Mesothelial cell of epicardium (in vitro differentiated cells): ENCODE measurements around the gene HYCC2. TPM values are rescaled to one million over a fixed set of nuclear protein-coding genes. Genes with fewer than 3 reads are reported as not detected.

Experiments used
- DNase-seq, 2 experiments: peaks; one replicate each; pipeline ENCODE4 v3.0.0; 2021; ENCODE audit warnings: low spot score in 2 of 2; ENCODE audit not compliant: unreplicated experiment in 2 of 2
- H3K27ac Mint-ChIP-seq: 2 replicates; pipeline ENCODE4 v1.8.0; 2021; ENCODE audit warnings: mixed read lengths
- H3K27me3 Mint-ChIP-seq: 2 replicates; pipeline ENCODE4 v1.8.0; 2021; ENCODE audit warnings: low read depth, mixed read lengths
- H3K36me3 Mint-ChIP-seq: 2 replicates; pipeline ENCODE4 v1.8.0; 2021; ENCODE audit warnings: mixed read lengths
- H3K4me1 Mint-ChIP-seq: 2 replicates; pipeline ENCODE4 v1.8.0; 2021; ENCODE audit warnings: mixed read lengths
- H3K4me3 Mint-ChIP-seq: 2 replicates; pipeline ENCODE4 v1.8.0; 2021; ENCODE audit warnings: mild to moderate bottlenecking, moderate library complexity, mixed read lengths
- H3K9me3 Mint-ChIP-seq: 2 replicates; pipeline ENCODE4 v1.8.0; 2021; ENCODE audit warnings: mixed read lengths
- CTCF ChIP-seq: fragments of 200-600 bp; sonication (generic); IDR thresholded peaks from one replicate; pipeline ENCODE4 v1.5.0; 2021; ENCODE audit warnings: antibody characterized with exemption; ENCODE audit not compliant: unreplicated experiment
- total RNA-seq: library from RNA; stranded (reverse); gene quantifications from 3 replicates; pipeline ENCODE4 v1.2.1, GENCODE V29; 2021

The HYCC2 gene
- total RNA-seq, 1 donor from 2014 or later, result 20.3 TPM

GRCh38 chr2:201116115-201116958 is 44.9 kb upstream of the HYCC2 start, which contains the start of gene CFLAR:
CFLAR (plus strand) TSS chr2:201116164; CDS start chr2:201129866, 13,702 bp downstream.
- H3K27ac Mint-ChIP-seq, result peak within 1 kb of the TSS; percentile 97
- H3K9me3 Mint-ChIP-seq, result no peaks in the 10 kb centered on the region
- H3K36me3 Mint-ChIP-seq, result no peaks in the 10 kb centered on the region
- H3K27me3 Mint-ChIP-seq, result no peaks in the 10 kb centered on the region
- TF ChIP-seq CTCF, result no peak
- H3K4me1 Mint-ChIP-seq, result peaks cover 20% of the 10 kb centered on the region
- peak in 1 of 2 experiments; percentile 59 for DNase-seq
- H3K4me3 Mint-ChIP-seq, result peak within 1 kb of the TSS; percentile 85

- peaks cover 14% of the 10 kb centered on the region for H3K4me1 Mint-ChIP-seq
- no peak for DNase-seq
- no peaks in the 10 kb centered on the region for H3K9me3 Mint-ChIP-seq
- H3K4me3 Mint-ChIP-seq, result peak overlapping the region; percentile 23
- no peaks in the 10 kb centered on the region for H3K36me3 Mint-ChIP-seq
- TF ChIP-seq CTCF, result no peak
- no peaks in the 10 kb centered on the region for H3K27me3 Mint-ChIP-seq
- peak overlapping the region; percentile 13 for H3K27ac Mint-ChIP-seq
Measured at GRCh38 chr2:201114846-201115245, 43.4 kb upstream of the HYCC2 start.

GRCh38 chr2:201114350-201114749 is 42.9 kb upstream of the HYCC2 start:
- H3K27ac Mint-ChIP-seq, result no peak overlapping the region
- no peak for TF ChIP-seq CTCF
- no peaks in the 10 kb centered on the region for H3K36me3 Mint-ChIP-seq
- H3K9me3 Mint-ChIP-seq, result no peaks in the 10 kb centered on the region
- peaks cover 12% of the 10 kb centered on the region for H3K4me1 Mint-ChIP-seq
- no peak for DNase-seq
- peak overlapping the region; percentile 23 for H3K4me3 Mint-ChIP-seq
- no peaks in the 10 kb centered on the region for H3K27me3 Mint-ChIP-seq

GRCh38 chr2:201111096-201111495 is 39.6 kb upstream of the HYCC2 start:
- no peak overlapping the region for H3K4me3 Mint-ChIP-seq
- no peak overlapping the region for H3K27ac Mint-ChIP-seq
- H3K27me3 Mint-ChIP-seq, result peaks cover 2% of the 10 kb centered on the region
- DNase-seq, result no peak
- no peak for TF ChIP-seq CTCF
- H3K4me1 Mint-ChIP-seq, result peaks cover 3% of the 10 kb centered on the region
- peaks cover 4% of the 10 kb centered on the region for H3K9me3 Mint-ChIP-seq
- H3K36me3 Mint-ChIP-seq, result no peaks in the 10 kb centered on the region

- no peak for TF ChIP-seq CTCF
- H3K27ac Mint-ChIP-seq, result no peak overlapping the region
- DNase-seq, result no peak
- peaks cover 2% of the 10 kb centered on the region for H3K27me3 Mint-ChIP-seq
- no peak overlapping the region for H3K4me3 Mint-ChIP-seq
- peaks cover 4% of the 10 kb centered on the region for H3K9me3 Mint-ChIP-seq
- peaks cover 3% of the 10 kb centered on the region for H3K4me1 Mint-ChIP-seq
- H3K36me3 Mint-ChIP-seq, result no peaks in the 10 kb centered on the region
Measured at GRCh38 chr2:201110615-201111014, 39.1 kb upstream of the HYCC2 start.
